GM12878 (cell line): ENCODE data around the gene NKAIN2.

Experiments used
- CBFB ChIP-seq: IDR thresholded peaks from 2 replicates; pipeline ENCODE4 v1.6.1; 2016; ENCODE audit warnings: antibody characterized with exemption, low read depth
- CTCF ChIP-seq, 3 experiments: IDR thresholded peaks in 2 of 3; conservative IDR thresholded peaks in 1 of 3; 2 replicates each; pipeline ENCODE4 v1.5.1; 2011; ENCODE audit warnings: low read depth in 3 of 3, low read length in 3 of 3, mild to moderate bottlenecking in 3 of 3, control low read depth in 2 of 3, moderate library complexity in 2 of 3, inconsistent platforms in 1 of 3, mixed read lengths in 1 of 3; ENCODE audit not compliant: control insufficient read depth in 2 of 3, insufficient read depth in 1 of 3; ENCODE audit errors: extremely low read depth in 1 of 3
- EP300 ChIP-seq, 2 experiments: fragments of 150-350 bp in 1 of 2; IDR thresholded peaks; 2 replicates each; pipeline ENCODE4 v1.6.1; 2011 to 2012; ENCODE audit warnings: low read depth in 2 of 2, low read length in 2 of 2, borderline replicate concordance in 1 of 2, improper control_type of control experiment in 1 of 2, inconsistent platforms in 1 of 2; ENCODE audit not compliant: control insufficient read depth in 1 of 2
- EZH2 ChIP-seq: IDR thresholded peaks from 2 replicates; pipeline ENCODE4 v1.6.1; 2012; ENCODE audit warnings: low read depth, mild to moderate bottlenecking, control low read depth, inconsistent platforms, low read length, borderline replicate concordance; ENCODE audit not compliant: control insufficient read depth
- KAT2A ChIP-seq: conservative IDR thresholded peaks from 2 replicates; pipeline ENCODE4 v1.6.1; 2011; ENCODE audit warnings: low read depth, low read length; ENCODE audit not compliant: control insufficient read depth
- MTA3 ChIP-seq: IDR thresholded peaks from 2 replicates; pipeline ENCODE4 v1.6.1; 2012; ENCODE audit warnings: low read length, inconsistent platforms, borderline replicate concordance
- POLR2AphosphoS2 ChIP-seq: IDR thresholded peaks from 2 replicates; pipeline ENCODE4 v1.6.1; 2011; ENCODE audit warnings: low read depth, mild to moderate bottlenecking, low read length, improper control_type of control experiment, moderate library complexity
- RAD21 ChIP-seq: IDR thresholded peaks from 2 replicates; pipeline ENCODE4 v1.6.1; 2011; ENCODE audit warnings: mild to moderate bottlenecking, low read depth, low read length, moderate library complexity; ENCODE audit not compliant: insufficient read depth
- SP1 ChIP-seq: IDR thresholded peaks from one replicate; pipeline ENCODE4 v1.6.1; 2011; ENCODE audit warnings: low read depth, low read length
- SREBF1 ChIP-seq: IDR thresholded peaks from 2 replicates; pipeline ENCODE4 v1.6.1; 2012; ENCODE audit warnings: mild to moderate bottlenecking, low read length
- TARDBP ChIP-seq: IDR thresholded peaks from 2 replicates; pipeline ENCODE4 v1.6.1; 2016; ENCODE audit warnings: borderline replicate concordance
- TF ChIP-seq, protein P1 (sequence below): IDR thresholded peaks from 2 replicates; pipeline ENCODE4 v1.6.1; 2012; ENCODE audit warnings: mild to moderate bottlenecking, low read depth, low read length
- TF ChIP-seq, protein P2 (sequence below): IDR thresholded peaks from 2 replicates; pipeline ENCODE4 v1.6.1; 2012; ENCODE audit warnings: low read depth, low read length, improper control_type of control experiment

DNA sequence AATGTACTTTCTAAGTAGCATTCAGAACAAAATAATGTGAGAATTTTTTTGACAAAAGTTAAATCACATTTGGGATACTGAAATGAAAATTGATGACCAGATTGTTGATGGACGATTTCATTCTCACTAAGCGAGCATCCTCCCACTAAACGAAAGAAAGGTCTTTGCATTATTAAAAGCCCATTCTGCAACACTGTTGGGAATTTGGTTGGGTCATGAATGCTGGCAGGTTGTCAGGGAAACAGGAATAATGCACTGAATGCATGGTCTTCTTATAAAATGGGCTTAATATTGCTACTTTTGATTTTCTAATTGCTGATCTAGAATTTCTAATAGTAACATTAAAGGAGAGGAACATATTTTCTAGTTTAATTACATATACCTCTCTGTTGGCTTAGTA lies 229.8 kb downstream of the NKAIN2 start:
- TF ChIP-seq EZH2: no peak
- TF ChIP-seq CTCF (IDR thresholded peaks at IDR 0.05 in 2 of 3, conservative IDR thresholded peaks at IDR 0.05 in 1 of 3; ENCODE audit: control insufficient read depth in 2 of 3, extremely low read depth in 1 of 3, insufficient read depth in 1 of 3, low read depth in 3 of 3, low read length in 3 of 3): no peak
- TF ChIP-seq TARDBP: no peak
- no peak for TF ChIP-seq KAT2A
- TF ChIP-seq, protein P1, sequence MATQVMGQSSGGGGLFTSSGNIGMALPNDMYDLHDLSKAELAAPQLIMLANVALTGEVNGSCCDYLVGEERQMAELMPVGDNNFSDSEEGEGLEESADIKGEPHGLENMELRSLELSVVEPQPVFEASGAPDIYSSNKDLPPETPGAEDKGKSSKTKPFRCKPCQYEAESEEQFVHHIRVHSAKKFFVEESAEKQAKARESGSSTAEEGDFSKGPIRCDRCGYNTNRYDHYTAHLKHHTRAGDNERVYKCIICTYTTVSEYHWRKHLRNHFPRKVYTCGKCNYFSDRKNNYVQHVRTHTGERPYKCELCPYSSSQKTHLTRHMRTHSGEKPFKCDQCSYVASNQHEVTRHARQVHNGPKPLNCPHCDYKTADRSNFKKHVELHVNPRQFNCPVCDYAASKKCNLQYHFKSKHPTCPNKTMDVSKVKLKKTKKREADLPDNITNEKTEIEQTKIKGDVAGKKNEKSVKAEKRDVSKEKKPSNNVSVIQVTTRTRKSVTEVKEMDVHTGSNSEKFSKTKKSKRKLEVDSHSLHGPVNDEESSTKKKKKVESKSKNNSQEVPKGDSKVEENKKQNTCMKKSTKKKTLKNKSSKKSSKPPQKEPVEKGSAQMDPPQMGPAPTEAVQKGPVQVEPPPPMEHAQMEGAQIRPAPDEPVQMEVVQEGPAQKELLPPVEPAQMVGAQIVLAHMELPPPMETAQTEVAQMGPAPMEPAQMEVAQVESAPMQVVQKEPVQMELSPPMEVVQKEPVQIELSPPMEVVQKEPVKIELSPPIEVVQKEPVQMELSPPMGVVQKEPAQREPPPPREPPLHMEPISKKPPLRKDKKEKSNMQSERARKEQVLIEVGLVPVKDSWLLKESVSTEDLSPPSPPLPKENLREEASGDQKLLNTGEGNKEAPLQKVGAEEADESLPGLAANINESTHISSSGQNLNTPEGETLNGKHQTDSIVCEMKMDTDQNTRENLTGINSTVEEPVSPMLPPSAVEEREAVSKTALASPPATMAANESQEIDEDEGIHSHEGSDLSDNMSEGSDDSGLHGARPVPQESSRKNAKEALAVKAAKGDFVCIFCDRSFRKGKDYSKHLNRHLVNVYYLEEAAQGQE: no peak
- no peak for TF ChIP-seq SREBF1
- no peak for TF ChIP-seq MTA3
- TF ChIP-seq SP1: no peak
- TF ChIP-seq EP300 (IDR thresholded peaks at IDR 0.05; ENCODE audit: borderline replicate concordance in 1 of 2, control insufficient read depth in 1 of 2, low read depth in 2 of 2, low read length in 2 of 2): no peak
- no peak for TF ChIP-seq CBFB
- TF ChIP-seq, protein P2, sequence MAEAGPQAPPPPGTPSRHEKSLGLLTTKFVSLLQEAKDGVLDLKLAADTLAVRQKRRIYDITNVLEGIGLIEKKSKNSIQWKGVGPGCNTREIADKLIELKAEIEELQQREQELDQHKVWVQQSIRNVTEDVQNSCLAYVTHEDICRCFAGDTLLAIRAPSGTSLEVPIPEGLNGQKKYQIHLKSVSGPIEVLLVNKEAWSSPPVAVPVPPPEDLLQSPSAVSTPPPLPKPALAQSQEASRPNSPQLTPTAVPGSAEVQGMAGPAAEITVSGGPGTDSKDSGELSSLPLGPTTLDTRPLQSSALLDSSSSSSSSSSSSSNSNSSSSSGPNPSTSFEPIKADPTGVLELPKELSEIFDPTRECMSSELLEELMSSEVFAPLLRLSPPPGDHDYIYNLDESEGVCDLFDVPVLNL: no peak
- TF ChIP-seq POLR2AphosphoS2: no peak
- TF ChIP-seq RAD21: no peak
